Omental fat pad (tissue), 4 donors: ENCODE data around the gene LEMD2. TPM values are rescaled to one million over a fixed set of nuclear protein-coding genes. Genes with fewer than 3 reads are reported as not detected.

Experiments used
- ATAC-seq: fragments of 150-250 bp; one replicate; pipeline ENCODE4 v1.9.1; 2016; ENCODE audit warnings: mild to moderate bottlenecking, moderate library complexity; ENCODE audit not compliant: low FRiP score
- DNase-seq: peaks from one replicate; pipeline ENCODE4 v3.0.0-alpha.2; 2019; ENCODE audit warnings: low spot score
- CTCF ChIP-seq, 3 donors: fragments of 450-650 bp; IDR thresholded peaks; one replicate each; pipeline ENCODE4 v1.5.1; 2016 to 2017; ENCODE audit warnings: antibody characterized with exemption in 3 of 3, mild to moderate bottlenecking in 3 of 3, moderate library complexity in 2 of 3
- total RNA-seq, 4 donors: library from RNA; depleted of rRNA; stranded (reverse); fragments of >200 nt; gene quantifications; one replicate each; pipeline ENCODE4 v1.1.0, GENCODE V29; 2016

LEMD2 gene
- total RNA-seq, 4 donors from 2014 or later = 25.8 to 75.0 (median 40.4) TPM

- DNase-seq = no peak
- ATAC-seq = no peak
- TF ChIP-seq CTCF (IDR thresholded peaks at IDR 0.05) = no peak
Observed at GRCh38 chr6:33779895-33780294, 9.0 kb downstream of the LEMD2 start.

- no peak for TF ChIP-seq CTCF (IDR thresholded peaks at IDR 0.05)
- ATAC-seq = no peak
- no peak for DNase-seq
Observed at GRCh38 chr6:33779290-33779689, 9.6 kb downstream of the LEMD2 start.

GRCh38 chr6:33778444-33779121, 10.3 kb downstream of the LEMD2 start:
- DNase-seq (no peak), ATAC-seq (no peak)
- TF ChIP-seq CTCF (IDR thresholded peaks at IDR 0.05) = no peak

- TF ChIP-seq CTCF (IDR thresholded peaks at IDR 0.05) = no peak
- DNase-seq (no peak), ATAC-seq (no peak)
Observed at GRCh38 chr6:33777398-33778388, 11.2 kb downstream of the LEMD2 start.

- ATAC-seq (no peak), DNase-seq (no peak)
- no peak for TF ChIP-seq CTCF (IDR thresholded peaks at IDR 0.05)
Observed at GRCh38 chr6:33776764-33777163, 12.2 kb downstream of the LEMD2 start.

GRCh38 chr6:33776186-33776585, 12.7 kb downstream of the LEMD2 start:
- ATAC-seq (no peak), DNase-seq (no peak)
- TF ChIP-seq CTCF (IDR thresholded peaks at IDR 0.05) = no peak
